ENCODE measurements around the gene RREB1.

Gene RREB1

DNA sequence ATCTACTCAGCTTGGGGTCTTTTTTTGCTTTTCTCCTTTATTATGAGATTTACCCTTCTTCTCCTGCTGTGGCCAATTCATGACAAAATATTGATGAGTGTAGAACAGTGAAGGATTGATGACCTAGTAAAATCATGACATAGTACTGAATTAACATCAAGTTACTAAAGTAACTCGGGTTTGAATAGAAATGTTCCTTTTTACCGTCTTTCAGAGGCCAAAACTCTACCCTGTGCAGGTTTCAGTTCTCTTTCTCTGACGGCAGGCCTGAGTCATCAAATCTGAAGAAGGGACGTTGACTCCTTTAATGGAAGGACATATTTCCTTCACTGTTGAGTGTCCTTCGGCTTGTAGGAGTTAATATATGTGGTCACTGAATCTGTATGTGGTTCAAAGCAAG is 80.7 kb downstream of the RREB1 start:
- TF ChIP-seq CTCF (conservative IDR thresholded peaks at IDR 0.05) (no peak), ZFX (IDR thresholded peaks at IDR 0.05) (no peak)
- H3K27ac ChIP-seq: no peak overlapping the region

DNA sequence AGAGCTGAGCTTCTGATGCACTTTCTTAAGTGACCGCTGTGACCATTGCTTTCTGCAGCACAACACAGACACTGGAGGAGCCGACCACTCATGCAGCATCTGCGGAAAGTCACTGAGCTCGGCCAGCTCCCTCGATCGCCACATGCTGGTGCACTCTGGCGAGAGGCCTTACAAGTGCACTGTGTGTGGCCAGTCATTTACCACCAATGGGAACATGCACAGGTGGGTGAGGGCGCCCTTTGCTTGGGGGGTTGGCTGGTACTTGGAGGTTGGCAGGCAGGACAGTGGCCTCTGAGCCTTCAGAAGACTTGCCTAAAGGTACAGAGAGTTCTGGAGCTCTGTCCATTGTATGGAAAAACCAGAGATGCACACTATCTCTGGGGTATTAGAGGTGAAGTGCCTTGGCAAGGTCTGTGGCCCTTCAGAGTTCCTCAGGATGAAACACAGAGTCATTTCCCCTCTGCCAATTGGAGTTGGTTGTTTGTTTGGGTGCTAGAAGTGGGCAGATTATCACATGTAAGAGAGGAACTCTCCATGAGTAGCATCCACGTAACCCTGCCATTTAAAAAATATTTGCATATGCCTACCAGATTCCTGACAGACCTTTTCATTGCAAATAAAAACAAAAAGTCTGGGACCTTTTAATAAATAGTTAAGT is 81.5 kb downstream of the RREB1 start:
- TF ChIP-seq ZFX (IDR thresholded peaks at IDR 0.05) (no peak), CTCF (conservative IDR thresholded peaks at IDR 0.05) (no peak)

DNA sequence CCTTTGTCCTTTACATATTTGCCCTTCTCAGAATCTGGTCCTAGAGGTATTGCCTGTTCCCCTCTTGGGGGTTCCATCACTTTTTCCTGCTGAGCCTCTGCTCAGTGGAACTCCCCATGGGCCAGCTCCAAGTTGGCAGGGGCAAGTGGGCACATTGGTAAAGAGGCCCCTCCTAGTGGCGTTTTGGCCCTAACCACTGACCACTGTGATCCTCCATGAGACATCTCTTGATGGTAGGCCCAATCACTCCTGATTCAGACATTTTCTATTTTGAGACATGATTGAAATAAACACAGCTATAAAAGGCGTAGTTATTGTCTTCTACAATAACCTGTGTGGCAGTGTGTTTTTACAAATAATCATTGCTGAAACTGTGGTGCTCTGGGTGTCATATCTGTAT is 83.0 kb downstream of the RREB1 start:
- TF ChIP-seq ZFX (IDR thresholded peaks at IDR 0.05) (no peak), CTCF (conservative IDR thresholded peaks at IDR 0.05) (no peak)
- no peak overlapping the region for H3K27ac ChIP-seq

More for the DNA sequence above, 81.5 kb downstream of the RREB1 start:
- H3K27ac ChIP-seq: no peak overlapping the region

- no peak overlapping the region for H3K27ac ChIP-seq
- TF ChIP-seq ZFX (IDR thresholded peaks at IDR 0.05) (no peak), CTCF (conservative IDR thresholded peaks at IDR 0.05) (no peak)
These were observed 85.4 kb downstream of the RREB1 start for GRCh38 chr6:7193122-7193521.

- no peak overlapping the region for H3K27ac ChIP-seq
- TF ChIP-seq CTCF (conservative IDR thresholded peaks at IDR 0.05): no peak
- TF ChIP-seq ZFX (IDR thresholded peaks at IDR 0.05): no peak
These were observed 86.9 kb downstream of the RREB1 start for GRCh38 chr6:7194657-7195056.

GRCh38 chr6:7195339-7196018 is 87.7 kb downstream of the RREB1 start:
- TF ChIP-seq ZFX (IDR thresholded peaks at IDR 0.05): no peak
- no peak for TF ChIP-seq CTCF (conservative IDR thresholded peaks at IDR 0.05)
- peak overlapping the region; percentile 43 for H3K27ac ChIP-seq

- H3K27ac ChIP-seq: peak overlapping the region; percentile 43
- TF ChIP-seq ZFX (IDR thresholded peaks at IDR 0.05) (no peak), CTCF (conservative IDR thresholded peaks at IDR 0.05) (no peak)
These were observed 88.2 kb downstream of the RREB1 start for GRCh38 chr6:7196019-7196402.
